ENCODE measurements around the gene ABTB2.

DNA sequence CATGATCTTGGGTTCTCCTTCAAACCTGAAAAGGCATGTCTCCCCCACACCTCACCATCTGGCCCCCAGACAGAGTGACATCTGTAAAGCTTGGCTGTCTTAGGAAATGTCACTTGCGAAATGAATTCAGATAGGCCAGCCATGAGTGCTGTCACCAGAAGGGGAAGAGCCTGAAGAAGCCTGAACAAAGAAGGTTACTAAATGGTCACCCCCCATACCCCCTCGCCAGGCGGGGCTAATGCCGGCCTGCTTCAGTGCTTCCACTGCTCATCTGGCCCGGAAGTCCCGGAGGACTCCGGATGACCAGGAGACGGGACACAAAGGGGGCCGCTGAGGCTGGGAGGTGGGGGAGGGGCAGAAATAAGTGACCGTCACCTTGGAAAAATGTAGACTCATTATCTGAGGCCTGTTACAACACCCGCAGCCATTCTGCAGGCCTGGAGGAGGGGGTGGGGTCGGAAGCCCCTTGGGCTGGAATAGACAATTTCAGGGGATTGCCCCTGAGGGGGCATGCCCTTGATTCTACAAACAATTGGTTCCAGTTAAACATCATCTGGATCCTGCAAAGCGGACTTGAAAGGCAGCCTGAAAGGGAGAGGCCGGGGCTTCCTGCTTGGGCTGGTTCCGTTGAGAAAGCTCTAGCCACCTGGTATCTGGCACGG, 209.2 kb downstream of the ABTB2 start:
- no peak for TF ChIP-seq CTCF (conservative IDR thresholded peaks at IDR 0.05; ENCODE audit: low read length)
- no peak for TF ChIP-seq EZH2phosphoT487 (IDR thresholded peaks at IDR 0.05; ENCODE audit: borderline replicate concordance, low read depth, low read length)
